H1 (cell line): ENCODE results near the gene RNF141. TPM values are rescaled to one million over a fixed set of nuclear protein-coding genes. Genes with fewer than 3 reads are reported as not detected.

Source experiments
- BCL11A ChIP-seq, 2 experiments: IDR thresholded peaks; one replicate each; pipeline ENCODE4 v1.6.1; 2011; ENCODE audit warnings: low read depth in 2 of 2, low read length in 2 of 2, mild to moderate bottlenecking in 2 of 2
- polyA plus RNA-seq, 7 experiments: library from polyadenylated mRNA; depleted of rRNA in 3 of 7; stranded (reverse) in 5 of 7; unstranded in 2 of 7; fragments of >200 nt in 5 of 7; fragments of 200-250 nt in 2 of 7; gene quantifications; 1 replicate in 5 of 7; 2 replicates in 1 of 7; 4 replicates in 1 of 7; pipeline versions ENCODE4 v1.2.1 to v1.2.3, GENCODE V29; 2011 to 2013; ENCODE audit warnings: missing spikeins in 2 of 7, mixed read lengths in 2 of 7
- total RNA-seq: library from RNA; stranded (reverse); fragmentation: NEBNext Ultra II Directional; extraction: Animal tissue kit (Norgen Biotek cat#: 25700); gene quantifications from 2 replicates; pipeline ENCODE4 v1.2.1, GENCODE V29; 2021

Gene RNF141
- total and polyA plus RNA-seq, 2 of the 8 experiments (the other 6 are each of a cell fraction or from before 2014, with no cell fraction given), result 8.5 to 22.8 TPM

GRCh38 chr11:10540915-10541560 is at the start of gene RNF141 (continued):
- no peak for TF ChIP-seq BCL11A (IDR thresholded peaks at IDR 0.05; ENCODE audit: low read depth in 2 of 2, low read length in 2 of 2)
